GM21423 (cell line): ENCODE data around the gene IGFBP1.

Experiments used
- ATAC-seq: cut with Tn5 transposase; IDR thresholded peaks from one replicate; pipeline ENCODE4 v1.9.1; 2021; ENCODE audit warnings: mild to moderate bottlenecking, moderate library complexity; ENCODE audit not compliant: unreplicated experiment

Gene IGFBP1

DNA sequence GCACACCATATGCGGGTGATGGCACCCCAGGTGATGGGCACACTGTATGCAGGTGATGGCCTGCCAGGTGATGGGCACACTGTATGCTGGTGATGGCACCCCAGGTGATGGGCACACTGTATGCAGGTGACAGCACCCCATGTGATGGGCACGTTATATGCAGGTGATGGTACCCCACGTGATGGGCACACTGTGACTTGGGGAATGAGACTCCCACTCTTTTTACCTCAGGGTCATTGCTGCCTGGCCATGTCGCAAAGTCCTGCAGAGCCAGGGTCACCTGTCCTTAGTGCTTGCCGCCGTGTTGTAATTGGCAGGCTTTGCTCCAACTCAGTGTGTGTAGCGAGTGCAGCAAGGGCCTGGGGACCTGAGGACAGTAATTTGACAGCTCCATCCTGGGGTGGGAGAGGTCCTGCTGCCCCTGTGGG lies 7.8 kb upstream of the IGFBP1 start:
- no peak for ATAC-seq

- no peak for ATAC-seq
These were observed 7.0 kb upstream of the IGFBP1 start for GRCh38 chr7:45881280-45881758.

- no peak for ATAC-seq
These were observed 6.4 kb upstream of the IGFBP1 start for GRCh38 chr7:45881759-45882464.

- no peak for ATAC-seq
These were observed 5.8 kb upstream of the IGFBP1 start for GRCh38 chr7:45882465-45882810.

DNA sequence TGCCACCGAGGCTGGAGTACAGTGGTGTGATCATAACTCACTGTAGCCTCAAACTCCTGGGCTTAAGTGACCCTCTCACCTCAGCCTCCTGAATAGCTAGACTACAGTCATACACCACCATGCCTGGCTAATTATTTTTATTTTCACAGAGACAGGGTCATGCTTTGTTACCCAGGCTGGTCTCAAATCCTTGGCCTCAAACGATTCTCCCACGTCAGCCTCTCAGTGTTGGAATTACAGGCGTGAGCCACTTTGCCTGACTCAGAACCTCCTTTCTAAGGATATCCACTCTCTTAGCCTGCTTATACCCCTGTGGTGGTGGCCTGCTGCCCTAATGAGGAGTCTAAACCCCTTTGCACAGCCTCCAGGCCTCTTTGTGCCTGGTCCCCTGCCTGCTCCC lies 4.2 kb upstream of the IGFBP1 start:
- no peak for ATAC-seq

- ATAC-seq = no peak
These were observed 2.9 kb upstream of the IGFBP1 start for GRCh38 chr7:45885264-45885882.

- ATAC-seq = no peak
These were observed 1.2 kb upstream of the IGFBP1 start for GRCh38 chr7:45886931-45887667.

GRCh38 chr7:45888993-45889366 lies 692 bp downstream of the IGFBP1 start:
- ATAC-seq = no peak

DNA sequence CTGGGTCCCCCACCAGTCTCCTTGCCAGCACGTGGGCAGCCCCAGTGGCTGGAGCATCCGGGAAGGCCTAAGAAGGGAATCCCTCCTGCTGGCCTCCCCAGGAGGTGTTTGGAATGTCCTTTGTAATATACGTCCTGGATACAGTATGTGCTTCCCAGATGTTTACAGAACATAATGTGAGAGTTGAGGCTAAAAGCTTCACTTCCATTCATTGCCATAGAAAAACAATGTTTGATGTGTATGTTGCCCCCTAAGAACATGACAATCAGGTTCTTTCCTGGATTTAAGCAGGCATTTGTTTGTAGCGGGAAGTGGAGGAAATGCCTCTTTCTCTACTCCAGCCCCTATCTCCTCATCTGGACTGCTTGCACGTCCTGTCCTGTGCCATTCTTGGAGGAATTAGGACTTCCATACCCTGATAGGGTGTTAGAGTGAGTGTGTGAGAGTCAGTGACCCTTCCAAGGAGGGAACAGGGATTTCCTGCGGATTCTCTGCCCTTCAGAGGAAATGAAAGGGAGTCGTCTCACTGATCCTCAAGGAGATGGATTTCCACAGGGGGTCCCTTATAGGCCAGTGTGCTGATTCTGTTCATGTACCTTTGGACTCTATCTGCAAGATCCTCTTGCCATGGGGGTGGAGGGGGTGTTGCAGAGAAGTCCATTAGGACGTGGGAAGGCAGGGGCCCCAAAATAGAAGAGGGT lies 1.2 kb downstream of the IGFBP1 start:
- ATAC-seq = no peak

DNA sequence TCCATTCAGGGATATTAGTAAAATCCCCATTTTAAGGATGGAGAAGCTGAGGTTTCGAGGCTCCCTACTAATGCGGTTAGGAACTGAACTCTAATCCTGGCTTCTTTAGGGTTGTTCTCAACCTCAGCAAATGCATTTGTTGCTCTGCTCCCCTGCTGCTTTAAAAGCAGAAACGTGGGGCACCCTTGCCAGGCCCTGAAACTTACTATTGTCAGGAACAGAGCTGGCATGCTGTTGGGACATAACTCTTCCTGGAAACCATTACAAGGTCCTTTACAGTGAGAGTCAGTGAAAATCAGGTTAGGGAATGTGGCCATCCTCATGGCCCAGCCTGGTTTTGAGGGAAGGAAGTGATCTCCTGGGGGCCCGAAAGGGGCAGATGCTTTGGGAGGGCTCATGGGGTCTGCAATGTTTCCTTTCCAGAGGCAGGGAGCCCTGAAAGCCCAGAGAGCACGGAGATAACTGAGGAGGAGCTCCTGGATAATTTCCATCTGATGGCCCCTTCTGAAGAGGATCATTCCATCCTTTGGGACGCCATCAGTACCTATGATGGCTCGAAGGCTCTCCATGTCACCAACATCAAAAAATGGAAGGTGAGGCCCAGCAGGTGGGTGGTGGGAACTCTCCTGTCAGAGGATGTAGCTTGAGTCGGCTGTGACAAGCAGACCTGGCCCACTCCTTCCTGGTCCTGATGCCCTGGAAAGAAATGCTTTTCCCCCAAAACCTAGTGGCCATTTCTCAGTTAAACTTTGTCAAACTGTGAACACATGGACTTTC lies 2.0 kb downstream of the IGFBP1 start:
- ATAC-seq = no peak

DNA sequence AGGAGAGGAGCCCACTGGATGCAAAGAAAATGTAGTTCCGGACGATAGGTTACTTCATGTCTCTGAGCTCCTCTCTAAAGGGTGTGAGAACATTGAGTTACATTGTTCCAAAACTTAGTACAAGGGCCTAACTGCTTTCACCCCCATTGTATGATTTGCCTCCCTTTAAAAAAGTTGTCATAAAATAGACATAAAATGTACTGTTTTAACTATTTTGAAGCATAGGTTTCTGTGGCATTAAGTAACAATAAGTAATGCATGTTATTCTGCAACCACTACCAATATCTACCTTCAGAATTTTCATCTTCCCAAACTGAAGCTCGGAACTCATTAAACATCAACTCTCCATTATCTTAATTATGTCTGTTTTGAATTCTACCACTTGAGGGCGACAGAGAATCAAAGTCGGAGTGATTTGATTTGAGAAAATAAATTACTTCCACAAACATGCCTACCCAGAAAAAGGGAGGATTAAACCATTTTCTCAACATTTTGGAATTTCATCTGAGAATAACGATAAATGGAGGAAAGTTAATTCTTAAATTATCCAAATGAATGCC lies 2.7 kb downstream of the IGFBP1 start:
- ATAC-seq = no peak

DNA sequence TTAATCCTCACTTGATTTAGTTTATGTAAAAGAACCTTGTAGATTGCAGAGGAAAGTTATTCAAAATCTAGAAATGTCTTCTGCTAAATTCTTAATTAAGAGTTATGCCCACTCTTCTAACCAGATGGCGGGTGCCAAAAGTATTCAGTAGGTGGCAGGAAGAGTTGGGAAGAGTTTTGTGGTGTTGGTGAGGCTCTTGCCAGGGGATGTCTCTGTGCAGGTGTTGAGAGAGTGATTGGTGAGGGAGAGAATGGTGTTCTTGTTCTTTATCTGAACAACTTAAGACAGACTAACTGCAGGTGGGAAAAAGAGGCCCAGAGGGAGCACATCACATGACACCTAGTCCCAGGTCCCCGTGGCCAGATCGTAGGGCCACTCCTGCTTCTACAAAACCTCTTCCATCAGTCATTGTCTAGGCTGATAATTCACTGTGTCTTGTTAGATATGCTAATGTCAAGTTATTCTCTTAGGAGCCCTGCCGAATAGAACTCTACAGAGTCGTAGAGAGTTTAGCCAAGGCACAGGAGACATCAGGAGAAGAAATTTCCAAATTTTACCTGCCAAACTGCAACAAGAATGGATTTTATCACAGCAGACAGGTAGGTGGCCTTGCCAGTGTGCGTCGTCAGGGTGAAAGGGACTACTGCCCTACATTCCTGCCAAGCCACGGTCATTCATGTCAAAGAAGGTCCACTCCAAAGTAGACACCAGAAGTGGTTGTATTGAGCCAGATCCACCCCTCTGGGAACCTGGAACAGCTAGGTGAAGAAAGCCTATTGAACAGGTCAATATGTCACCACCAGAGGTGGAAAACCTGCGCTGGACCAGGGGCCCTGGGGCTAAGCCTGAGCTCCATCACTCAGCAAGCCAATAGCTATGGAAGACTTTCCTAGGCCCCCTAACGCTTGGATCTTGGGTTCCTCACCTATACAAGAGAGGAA lies 3.4 kb downstream of the IGFBP1 start:
- no peak for ATAC-seq

GRCh38 chr7:45892407-45893035 lies 4.2 kb downstream of the IGFBP1 start:
- no peak for ATAC-seq

DNA sequence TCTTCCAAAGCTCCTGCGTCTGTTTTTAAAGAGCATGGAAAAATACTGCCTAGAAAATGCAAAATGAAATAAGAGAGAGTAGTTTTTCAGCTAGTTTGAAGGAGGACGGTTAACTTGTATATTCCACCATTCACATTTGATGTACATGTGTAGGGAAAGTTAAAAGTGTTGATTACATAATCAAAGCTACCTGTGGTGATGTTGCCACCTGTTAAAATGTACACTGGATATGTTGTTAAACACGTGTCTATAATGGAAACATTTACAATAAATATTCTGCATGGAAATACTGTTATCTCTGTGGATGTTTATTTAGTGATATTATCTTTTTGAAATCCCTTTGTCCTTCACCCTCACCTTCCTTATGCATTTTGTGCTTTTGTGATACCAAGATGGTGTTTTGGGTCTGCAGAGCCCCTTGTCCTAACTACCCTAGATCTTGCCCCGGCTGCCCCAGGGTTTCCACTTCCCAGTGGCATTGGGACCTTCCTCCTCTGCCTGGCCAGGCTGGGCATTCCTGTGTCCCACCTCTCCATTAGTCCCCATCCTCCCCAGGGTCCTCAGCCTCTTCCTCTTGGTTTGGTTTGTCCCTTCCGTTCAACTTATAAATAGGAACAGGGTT lies 5.2 kb downstream of the IGFBP1 start:
- no peak for ATAC-seq

GRCh38 chr7:45893996-45894664 lies 5.8 kb downstream of the IGFBP1 start:
- no peak for ATAC-seq

DNA sequence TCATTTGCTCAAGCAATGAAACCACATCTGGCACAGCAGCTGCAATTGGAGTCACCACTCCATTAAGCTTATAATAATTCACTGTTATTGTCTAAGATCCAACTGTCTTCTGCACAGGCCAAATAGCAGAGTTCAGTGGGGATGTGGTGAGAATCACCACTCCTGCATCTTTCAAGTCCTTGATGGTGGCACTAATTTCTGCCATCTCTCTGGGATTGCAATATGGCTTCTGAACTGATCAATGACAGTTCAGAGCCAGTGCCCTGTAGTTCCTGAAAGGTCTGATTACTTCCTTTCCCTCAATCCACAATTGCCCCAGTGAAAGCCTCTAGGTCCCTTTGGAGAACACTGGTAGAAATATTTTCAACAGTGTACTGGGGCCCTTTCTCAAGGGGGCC lies 6.4 kb downstream of the IGFBP1 start:
- ATAC-seq = no peak

- no peak for ATAC-seq
These were observed 8.9 kb downstream of the IGFBP1 start for GRCh38 chr7:45897042-45897690.
